ENCODE results near the gene ZCRB1.

The ZCRB1 gene

DNA sequence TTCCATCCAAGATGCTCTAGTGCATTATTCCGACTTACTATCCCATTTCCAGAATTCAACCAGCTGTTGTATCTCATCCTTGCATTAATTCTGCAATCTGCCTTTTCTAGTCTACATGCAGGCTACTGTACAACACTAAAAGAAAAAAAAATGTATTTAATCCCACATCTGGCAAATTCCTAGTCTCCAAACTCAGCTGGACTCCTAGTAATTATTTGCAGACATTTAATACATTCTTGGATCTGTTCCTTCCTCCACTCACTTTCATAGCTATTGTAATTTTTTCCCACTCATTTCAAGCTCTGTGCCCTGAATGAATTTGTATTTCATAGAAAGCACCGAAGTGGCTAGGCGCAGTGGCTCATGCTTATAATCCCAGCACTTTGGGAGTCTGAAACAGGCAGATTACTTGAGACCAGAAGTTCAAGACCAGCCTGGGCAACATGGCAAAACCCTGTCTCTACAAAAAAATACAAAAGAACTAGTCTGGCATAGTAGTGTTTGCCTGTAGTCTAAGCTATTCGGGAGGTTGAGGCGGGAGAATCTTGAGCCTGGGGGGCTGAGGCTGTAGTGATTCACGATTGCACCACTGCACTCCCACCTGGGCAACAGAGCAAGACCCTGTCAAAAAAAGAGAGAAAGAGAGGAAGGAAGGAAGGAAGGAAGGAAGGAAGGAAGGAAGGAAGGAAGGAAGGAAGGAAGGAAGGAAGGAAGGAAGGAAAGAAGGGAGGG is 48.3 kb downstream of the ZCRB1 start:
- DNase-seq = no peak

DNA sequence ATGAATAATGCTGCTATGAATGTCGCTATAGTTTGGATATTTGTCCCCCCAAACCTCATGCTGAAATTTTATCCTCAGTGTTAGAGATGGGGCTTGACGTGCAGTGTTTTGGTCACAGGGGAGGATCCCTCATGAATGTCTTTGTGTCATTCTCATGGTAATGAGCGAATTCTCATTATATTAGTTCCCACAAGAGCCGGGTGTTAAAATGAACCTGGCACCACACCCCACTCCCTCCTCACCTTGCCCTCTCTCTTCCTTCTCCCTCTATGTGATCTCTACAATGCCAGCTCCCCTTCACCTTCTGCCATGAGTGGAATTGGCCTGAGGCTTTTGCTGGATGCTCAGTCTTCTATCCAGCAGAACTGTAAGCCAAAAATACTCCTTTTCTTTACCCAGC is 50.4 kb downstream of the ZCRB1 start:
- no peak for DNase-seq

DNA sequence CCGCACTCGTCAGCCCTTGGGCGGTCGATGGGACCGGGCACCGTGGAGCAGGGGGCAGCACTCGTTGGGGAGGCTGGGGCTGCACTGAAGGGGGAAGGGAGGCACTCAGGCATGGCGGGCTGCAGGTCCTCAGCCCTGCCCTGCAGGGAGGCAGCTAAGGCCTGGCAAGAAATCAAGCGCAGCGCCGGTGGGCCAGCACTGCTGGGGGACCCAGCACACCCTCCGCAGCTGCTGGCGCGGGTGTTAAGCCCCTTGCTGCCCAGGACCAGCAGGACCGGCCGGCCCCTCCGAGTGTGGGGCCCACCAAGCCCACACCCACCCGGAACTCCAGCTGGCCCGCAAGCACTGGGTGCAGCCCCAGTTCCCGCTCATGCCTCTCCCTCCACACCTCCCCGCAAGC is 52.2 kb downstream of the ZCRB1 start:
- no peak for DNase-seq

DNA sequence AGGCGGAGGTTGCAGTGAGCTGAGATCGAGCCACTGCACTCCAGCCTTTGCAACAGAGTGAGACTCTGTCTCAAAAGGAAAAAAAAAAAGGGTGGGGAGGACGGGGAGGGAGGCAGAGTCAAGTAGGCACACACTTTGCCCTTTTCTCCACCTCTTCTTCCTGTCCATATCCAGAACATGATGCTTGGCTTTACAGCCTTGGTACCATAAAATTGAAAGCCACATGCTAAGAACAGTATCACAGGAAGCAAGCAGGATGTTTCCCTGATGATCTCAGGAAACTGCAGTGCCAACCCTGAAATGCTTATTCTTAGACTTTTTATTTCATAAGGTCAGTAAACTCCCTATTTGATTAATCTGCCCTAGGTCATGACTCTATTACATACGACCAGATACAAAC is 55.3 kb downstream of the ZCRB1 start:
- DNase-seq = no peak

DNA sequence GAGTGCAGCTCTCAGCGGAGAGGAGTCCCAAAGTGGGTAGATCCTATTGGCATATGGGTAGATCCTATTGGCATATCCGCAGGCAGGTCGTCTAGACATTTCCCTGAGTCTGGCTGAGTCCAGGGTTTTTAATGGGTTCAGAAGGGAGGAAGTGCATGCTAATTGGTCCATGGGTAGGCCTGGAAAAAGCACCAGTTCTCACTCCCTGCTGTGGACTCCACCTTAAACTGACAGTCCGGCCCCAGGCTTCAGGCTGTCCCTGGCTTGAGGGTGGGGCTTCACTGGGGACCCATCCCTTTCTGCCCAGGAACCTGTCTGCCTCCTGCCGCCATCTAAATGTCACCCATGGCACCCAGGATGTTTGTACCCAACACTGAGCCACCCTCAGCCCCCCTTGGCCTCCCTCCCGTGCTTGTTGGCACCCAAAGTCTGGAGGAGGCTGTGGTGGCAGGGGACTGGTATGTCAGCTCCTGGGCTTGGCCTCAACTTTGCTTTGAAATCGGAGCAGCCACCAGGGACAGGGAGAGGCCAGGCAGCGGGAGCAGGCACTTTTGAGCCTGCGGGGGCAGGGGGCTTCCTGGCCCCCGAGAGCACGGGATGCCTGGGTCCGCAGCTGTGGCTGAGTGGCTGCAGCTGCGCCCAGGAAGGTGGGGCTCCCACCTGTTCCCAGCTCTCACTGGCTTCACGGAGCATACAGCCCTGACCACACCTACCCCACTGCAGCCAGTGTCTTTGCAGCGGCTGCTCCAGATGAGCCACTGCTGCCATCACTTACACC is 58.3 kb downstream of the ZCRB1 start:
- no peak for DNase-seq

DNA sequence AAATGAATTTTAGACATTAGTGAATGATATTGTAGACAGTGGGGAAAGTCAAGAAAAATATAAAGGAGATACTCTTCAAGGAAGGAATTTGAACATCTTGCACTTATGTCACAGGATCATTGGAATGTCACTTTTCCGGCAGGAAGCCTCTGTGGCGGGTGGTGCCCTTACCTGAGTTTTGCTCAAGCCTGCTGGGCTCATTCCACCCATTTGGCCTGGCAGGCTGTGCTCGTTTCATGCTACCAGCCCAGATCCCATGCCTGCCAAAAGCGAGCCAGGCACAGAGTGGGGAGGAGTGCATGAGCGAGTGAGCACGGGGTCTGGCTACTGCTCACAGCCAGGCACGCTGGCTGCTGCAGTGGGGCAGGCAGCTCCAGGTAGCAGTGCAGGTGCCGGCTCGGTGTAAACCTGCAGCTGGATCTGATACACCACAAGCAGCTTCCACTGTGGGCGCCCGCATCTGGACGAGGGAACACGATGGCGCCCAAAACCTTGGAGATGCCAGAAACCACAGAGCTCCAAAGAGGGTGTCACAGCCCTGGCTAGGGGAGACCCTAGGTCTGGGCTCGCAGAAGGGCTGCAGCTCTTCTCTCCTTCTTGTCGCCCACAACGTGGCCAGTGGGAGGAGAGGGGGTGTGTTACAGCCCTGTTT is 59.2 kb downstream of the ZCRB1 start:
- DNase-seq = no peak

DNA sequence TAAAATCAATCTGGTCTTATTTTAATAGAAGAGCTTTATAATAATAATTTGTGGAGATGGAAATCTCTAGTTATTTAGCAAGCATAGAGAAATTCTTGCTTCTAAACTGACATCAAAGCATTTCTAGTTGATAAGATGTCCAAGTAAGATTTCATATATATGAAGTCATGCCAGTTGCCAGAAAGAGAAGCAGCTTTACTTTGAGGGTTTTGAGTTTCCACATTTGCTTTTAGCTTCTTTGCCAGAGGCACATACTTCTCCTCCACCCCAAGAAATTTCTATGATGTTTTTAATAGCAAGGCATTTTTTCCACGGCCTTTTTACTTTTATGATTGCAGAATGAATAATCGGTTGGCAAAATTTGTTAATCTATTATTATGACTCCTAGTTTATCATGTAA is 63.6 kb downstream of the ZCRB1 start:
- DNase-seq = no peak

All from CD4-positive, alpha-beta T cell treated with Interleukin-6 for 4 hours (primary cell).